Fibroblast of lung (primary cell): ENCODE data around the gene TPT1.

Source experiments
- EZH2 ChIP-seq: IDR thresholded peaks from 2 replicates; pipeline ENCODE4 v1.5.1; 2012; ENCODE audit warnings: low read length, control low read depth, mild to moderate bottlenecking; ENCODE audit errors: missing control alignments
- TF ChIP-seq, protein P1 (sequence below), 2 donors: IDR thresholded peaks in 1 of 2; conservative IDR thresholded peaks in 1 of 2; 1 replicate in 1 of 2; 2 replicates in 1 of 2; pipeline ENCODE4 v1.5.1; 2011 to 2012; ENCODE audit warnings: low read length in 2 of 2, control low read depth in 1 of 2, inconsistent platforms in 1 of 2, low read depth in 1 of 2, mild to moderate bottlenecking in 1 of 2

DNA sequence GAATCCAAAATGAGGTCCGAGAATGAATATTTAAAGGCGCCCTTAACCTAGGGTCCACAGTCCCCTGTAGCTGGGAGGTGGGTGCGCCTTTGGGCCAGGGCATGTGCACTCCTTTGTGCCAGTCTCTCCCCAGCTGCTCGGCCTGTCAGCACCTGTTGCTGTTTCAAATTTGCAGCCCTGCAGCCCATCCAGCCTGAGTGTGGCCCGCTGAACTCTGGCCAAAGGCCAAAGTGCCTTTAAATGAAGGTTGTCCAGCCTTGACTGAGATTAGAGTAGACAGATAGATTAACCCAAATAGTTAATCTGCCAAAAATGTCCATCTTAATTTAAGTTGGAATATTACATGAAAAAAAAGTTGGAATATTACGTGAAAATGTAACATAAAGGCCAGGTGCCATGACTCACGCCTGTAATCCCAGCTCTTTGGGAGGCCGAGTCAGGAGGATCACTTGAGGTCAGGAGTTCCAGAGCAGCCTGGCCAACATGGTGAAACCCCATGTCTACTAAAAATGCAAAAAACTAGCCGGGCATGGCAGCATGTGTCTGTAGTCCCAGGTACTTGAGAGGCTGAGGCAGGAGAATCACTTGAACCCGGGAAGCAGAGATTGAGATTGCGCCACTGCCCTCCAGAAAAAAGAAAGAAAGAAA lies 25.3 kb downstream of the TPT1 start:
- TF ChIP-seq, protein P1, sequence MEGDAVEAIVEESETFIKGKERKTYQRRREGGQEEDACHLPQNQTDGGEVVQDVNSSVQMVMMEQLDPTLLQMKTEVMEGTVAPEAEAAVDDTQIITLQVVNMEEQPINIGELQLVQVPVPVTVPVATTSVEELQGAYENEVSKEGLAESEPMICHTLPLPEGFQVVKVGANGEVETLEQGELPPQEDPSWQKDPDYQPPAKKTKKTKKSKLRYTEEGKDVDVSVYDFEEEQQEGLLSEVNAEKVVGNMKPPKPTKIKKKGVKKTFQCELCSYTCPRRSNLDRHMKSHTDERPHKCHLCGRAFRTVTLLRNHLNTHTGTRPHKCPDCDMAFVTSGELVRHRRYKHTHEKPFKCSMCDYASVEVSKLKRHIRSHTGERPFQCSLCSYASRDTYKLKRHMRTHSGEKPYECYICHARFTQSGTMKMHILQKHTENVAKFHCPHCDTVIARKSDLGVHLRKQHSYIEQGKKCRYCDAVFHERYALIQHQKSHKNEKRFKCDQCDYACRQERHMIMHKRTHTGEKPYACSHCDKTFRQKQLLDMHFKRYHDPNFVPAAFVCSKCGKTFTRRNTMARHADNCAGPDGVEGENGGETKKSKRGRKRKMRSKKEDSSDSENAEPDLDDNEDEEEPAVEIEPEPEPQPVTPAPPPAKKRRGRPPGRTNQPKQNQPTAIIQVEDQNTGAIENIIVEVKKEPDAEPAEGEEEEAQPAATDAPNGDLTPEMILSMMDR (conservative IDR thresholded peaks at IDR 0.05 in 1 of 2, IDR thresholded peaks at IDR 0.05 in 1 of 2; ENCODE audit: low read depth in 1 of 2, low read length in 2 of 2) = no peak
- TF ChIP-seq EZH2 = no peak
